GM21576 (cell line): ENCODE results near the gene CD7.

Experiments
- ATAC-seq: cut with Tn5 transposase; IDR thresholded peaks from one replicate; pipeline ENCODE4 v1.9.1; 2021; ENCODE audit warnings: mild to moderate bottlenecking, moderate library complexity; ENCODE audit not compliant: unreplicated experiment

CD7 gene

GRCh38 chr17:82282239-82283207 is 34.9 kb downstream of the CD7 start:
- no peak for ATAC-seq

- no peak for ATAC-seq
These were observed 35.7 kb downstream of the CD7 start for GRCh38 chr17:82281502-82282238.

GRCh38 chr17:82281076-82281475 is 36.3 kb downstream of the CD7 start:
- ATAC-seq, result no peak

GRCh38 chr17:82280537-82280936 is 36.9 kb downstream of the CD7 start:
- ATAC-seq, result no peak

- no peak for ATAC-seq
These were observed 38.5 kb downstream of the CD7 start for GRCh38 chr17:82278786-82279391.

- no peak for ATAC-seq
These were observed 39.1 kb downstream of the CD7 start for GRCh38 chr17:82278308-82278707.

GRCh38 chr17:82277851-82278250 is 39.6 kb downstream of the CD7 start:
- no peak for ATAC-seq

GRCh38 chr17:82276938-82277337 is 40.5 kb downstream of the CD7 start:
- ATAC-seq, result no peak

GRCh38 chr17:82275326-82275725 is 42.1 kb downstream of the CD7 start:
- ATAC-seq, result no peak

GRCh38 chr17:82274134-82275020 is 43.0 kb downstream of the CD7 start:
- no peak for ATAC-seq

- ATAC-seq, result peak; percentile 65
These were observed 43.9 kb downstream of the CD7 start, which contains the start of gene CSNK1D for GRCh38 chr17:82273327-82274133. Gene CSNK1D, minus strand, starts transcription at chr17:82273700. Its CDS starts 319 bp downstream, at chr17:82273381.

GRCh38 chr17:82272495-82273326 is 44.7 kb downstream of the CD7 start:
- ATAC-seq, result peak; percentile 15

- no peak for ATAC-seq
These were observed 46.0 kb downstream of the CD7 start for GRCh38 chr17:82271401-82271800.

GRCh38 chr17:82270651-82271050 is 46.8 kb downstream of the CD7 start:
- no peak for ATAC-seq

GRCh38 chr17:82269882-82270500 is 47.4 kb downstream of the CD7 start:
- ATAC-seq, result no peak

- no peak for ATAC-seq
These were observed 48.1 kb downstream of the CD7 start for GRCh38 chr17:82269138-82269881.

GRCh38 chr17:82267575-82268379 is 49.6 kb downstream of the CD7 start:
- no peak for ATAC-seq
